Astrocyte of the cerebellum (primary cell): ENCODE data around the gene LRP1-AS.

ENCODE experiments used
- DNase-seq: peaks from one replicate; pipeline ENCODE4 v3.0.0-alpha.2; 2011; ENCODE audit warnings: low read depth
- H3K4me3 ChIP-seq: 2 replicates; pipeline ENCODE4 v1.5.1; 2011; ENCODE audit warnings: mild to moderate bottlenecking, low read depth, low read length, moderate library complexity
- in situ Hi-C: cut with HindIII; loops from 2 replicates; pipeline ENCODE4 v1.10.0; 2017; ENCODE audit warnings: low sequenced_read_pairs
- TF ChIP-seq, protein P1 (sequence below): IDR thresholded peaks from 2 replicates; pipeline ENCODE4 v1.5.1; 2012; ENCODE audit warnings: low read length, low read depth, moderate library complexity, mild to moderate bottlenecking; ENCODE audit errors: missing control alignments

Gene LRP1-AS

GRCh38 chr12:57133013-57133569 lies 14.3 kb downstream of the LRP1-AS start:
- DNase-seq, result no peak
- TF ChIP-seq, protein P1, sequence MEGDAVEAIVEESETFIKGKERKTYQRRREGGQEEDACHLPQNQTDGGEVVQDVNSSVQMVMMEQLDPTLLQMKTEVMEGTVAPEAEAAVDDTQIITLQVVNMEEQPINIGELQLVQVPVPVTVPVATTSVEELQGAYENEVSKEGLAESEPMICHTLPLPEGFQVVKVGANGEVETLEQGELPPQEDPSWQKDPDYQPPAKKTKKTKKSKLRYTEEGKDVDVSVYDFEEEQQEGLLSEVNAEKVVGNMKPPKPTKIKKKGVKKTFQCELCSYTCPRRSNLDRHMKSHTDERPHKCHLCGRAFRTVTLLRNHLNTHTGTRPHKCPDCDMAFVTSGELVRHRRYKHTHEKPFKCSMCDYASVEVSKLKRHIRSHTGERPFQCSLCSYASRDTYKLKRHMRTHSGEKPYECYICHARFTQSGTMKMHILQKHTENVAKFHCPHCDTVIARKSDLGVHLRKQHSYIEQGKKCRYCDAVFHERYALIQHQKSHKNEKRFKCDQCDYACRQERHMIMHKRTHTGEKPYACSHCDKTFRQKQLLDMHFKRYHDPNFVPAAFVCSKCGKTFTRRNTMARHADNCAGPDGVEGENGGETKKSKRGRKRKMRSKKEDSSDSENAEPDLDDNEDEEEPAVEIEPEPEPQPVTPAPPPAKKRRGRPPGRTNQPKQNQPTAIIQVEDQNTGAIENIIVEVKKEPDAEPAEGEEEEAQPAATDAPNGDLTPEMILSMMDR, result no peak
- in situ Hi-C loops, result loop anchor here (5.0 kb wide), 1 partner anchor 39 kb away; no protein-coding TSS in a partner anchor
- H3K4me3 ChIP-seq, result peak overlapping the region; percentile 90

DNA sequence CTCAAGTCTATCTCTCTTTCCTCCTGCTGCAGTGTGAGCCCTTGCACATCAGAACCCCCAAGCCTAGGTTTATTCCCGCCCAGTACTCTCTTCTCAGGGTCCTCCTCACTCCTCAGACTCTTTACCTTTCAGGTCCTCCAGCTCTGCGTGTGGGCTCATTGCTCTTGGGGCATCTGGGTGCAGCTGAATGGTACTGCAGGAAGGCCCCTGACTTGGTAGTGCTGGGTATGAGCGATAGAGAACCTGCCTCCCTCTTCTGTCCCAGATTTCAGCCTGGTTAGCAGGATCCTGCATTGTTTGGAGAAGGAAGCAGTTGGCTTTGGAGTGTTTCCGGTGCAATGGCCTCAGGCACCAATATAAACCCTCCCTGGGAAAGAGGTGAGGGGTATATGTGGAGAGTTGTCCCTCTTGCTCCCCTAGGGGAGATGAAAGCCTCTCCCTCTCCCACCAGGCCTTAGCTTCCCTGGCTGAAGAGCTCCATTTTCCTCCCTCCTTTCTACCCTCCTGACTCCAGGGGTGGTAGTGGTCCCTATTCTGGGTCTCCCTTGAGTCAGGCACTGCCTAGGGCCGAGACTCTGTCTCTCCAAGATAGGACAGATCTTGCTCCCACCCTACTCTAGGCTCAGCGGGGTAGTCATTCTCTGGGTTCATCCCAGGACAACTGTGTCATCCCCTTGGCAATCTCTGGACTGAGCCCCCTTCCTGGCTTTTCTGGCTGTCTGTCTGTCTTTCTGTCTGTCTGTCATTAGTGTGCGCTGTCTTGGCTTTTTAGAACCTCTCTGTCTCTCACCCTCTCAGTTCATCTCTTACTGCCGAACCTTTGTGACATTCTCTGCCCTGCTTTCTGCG lies 15.3 kb downstream of the LRP1-AS start:
- TF ChIP-seq, protein P1, result no peak
- H3K4me3 ChIP-seq, result peak overlapping the region; percentile 90
- no peak for DNase-seq
- in situ Hi-C loops, result loop anchor here (5.0 kb wide), 1 partner anchor 40 kb away; no protein-coding TSS in a partner anchor

- TF ChIP-seq, protein P1, result no peak
- in situ Hi-C loops, result loop anchor here (5.0 kb wide), 1 partner anchor 41 kb away; no protein-coding TSS in a partner anchor
- no peak for DNase-seq
- H3K4me3 ChIP-seq, result peak overlapping the region; percentile 90
These were observed 16.5 kb downstream of the LRP1-AS start for GRCh38 chr12:57130941-57131340.

GRCh38 chr12:57129889-57130288 lies 17.5 kb downstream of the LRP1-AS start:
- in situ Hi-C loops, result loop anchor here (5.0 kb wide), 1 partner anchor 42 kb away; no protein-coding TSS in a partner anchor
- no peak for DNase-seq
- TF ChIP-seq, protein P1, result no peak
- H3K4me3 ChIP-seq, result peak overlapping the region; percentile 90

DNA sequence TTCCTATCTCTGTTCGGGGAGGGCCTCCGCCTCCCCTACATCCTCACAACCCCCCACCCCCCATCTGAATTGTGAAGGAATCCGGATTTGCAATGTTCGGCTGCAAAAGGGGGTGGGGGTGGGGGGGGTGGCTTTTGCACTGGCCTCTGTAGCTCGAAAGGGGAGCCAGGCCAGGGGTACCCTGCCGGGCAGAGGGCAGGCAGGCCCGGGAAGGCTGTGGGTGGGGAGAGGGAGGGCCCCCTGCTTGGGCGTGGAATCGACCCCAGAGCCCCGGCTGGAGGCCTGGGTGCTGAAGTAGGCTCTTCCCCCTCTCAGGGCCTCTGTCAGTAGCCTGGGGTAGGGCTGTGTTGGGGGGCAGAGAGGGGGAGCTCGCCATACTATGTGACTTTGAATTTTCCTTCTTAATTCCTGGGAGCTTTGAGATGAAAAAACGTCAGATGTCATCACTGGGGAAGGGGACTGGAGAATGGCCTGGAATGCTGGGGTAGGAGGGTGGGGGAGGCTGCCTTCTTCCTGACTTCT lies 18.0 kb downstream of the LRP1-AS start:
- peak overlapping the region; percentile 90 for H3K4me3 ChIP-seq
- no peak for DNase-seq
- in situ Hi-C loops, result no loop called here
- TF ChIP-seq, protein P1, result no peak

DNA sequence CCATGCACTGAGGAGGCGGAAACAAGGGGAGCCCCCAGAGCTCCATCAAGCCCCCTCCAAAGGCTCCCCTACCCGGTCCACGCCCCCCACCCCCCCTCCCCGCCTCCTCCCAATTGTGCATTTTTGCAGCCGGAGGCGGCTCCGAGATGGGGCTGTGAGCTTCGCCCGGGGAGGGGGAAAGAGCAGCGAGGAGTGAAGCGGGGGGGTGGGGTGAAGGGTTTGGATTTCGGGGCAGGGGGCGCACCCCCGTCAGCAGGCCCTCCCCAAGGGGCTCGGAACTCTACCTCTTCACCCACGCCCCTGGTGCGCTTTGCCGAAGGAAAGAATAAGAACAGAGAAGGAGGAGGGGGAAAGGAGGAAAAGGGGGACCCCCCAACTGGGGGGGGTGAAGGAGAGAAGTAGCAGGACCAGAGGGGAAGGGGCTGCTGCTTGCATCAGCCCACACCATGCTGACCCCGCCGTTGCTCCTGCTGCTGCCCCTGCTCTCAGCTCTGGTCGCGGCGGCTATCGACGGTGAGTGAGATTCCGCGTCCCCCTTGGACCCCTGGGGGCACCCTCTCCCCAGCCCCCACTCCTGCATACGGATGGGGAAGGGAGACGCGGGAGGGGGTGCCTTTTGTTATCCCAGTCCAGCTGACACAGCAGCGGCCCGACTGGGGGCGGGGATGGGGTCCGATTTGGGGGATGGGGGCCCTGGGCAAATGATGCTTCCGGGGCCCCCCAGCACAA lies 18.7 kb downstream of the LRP1-AS start:
- TF ChIP-seq, protein P1, result no peak
- no peak for DNase-seq
- H3K4me3 ChIP-seq, result peak overlapping the region; percentile 90
- in situ Hi-C loops, result no loop called here
